LNCaP clone FGC (cell line): ENCODE results near the gene HSPA12A.

ENCODE experiments used
- DNase-seq: peaks from one replicate; pipeline ENCODE4 v3.0.0-alpha.2; 2011; ENCODE audit warnings: low read depth
- H3K4me3 ChIP-seq: 2 replicates; pipeline ENCODE4 v1.5.1; 2011; ENCODE audit warnings: mild to moderate bottlenecking, low read depth, low read length, control low read depth
- TF ChIP-seq, protein P1 (sequence below): IDR thresholded peaks from 2 replicates; pipeline ENCODE4 v1.5.1; 2012; ENCODE audit warnings: mild to moderate bottlenecking; ENCODE audit not compliant: control insufficient read depth, insufficient read depth; ENCODE audit errors: extremely low read depth

HSPA12A gene

DNA sequence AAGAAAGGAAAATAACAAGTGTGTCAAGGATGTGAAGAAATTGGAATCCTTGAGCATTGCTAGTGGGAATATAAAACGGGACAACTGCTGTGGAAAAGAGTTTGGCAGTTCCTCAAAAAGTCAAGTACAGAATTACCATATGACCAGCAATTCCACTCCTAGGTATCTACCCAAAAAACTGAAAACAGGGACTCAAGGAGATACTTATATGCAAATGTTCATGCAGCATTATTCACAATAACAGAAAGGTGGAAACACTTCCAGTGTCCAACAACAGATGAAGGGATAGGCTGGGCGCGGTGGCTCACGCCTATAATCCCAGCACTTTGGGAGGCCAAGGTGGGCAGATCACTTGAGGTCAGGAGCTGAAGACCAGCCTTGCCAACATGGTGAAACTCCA, 33.5 kb downstream of the HSPA12A start:
- DNase-seq: no peak
- H3K4me3 ChIP-seq: no peak overlapping the region
- TF ChIP-seq, protein P1, sequence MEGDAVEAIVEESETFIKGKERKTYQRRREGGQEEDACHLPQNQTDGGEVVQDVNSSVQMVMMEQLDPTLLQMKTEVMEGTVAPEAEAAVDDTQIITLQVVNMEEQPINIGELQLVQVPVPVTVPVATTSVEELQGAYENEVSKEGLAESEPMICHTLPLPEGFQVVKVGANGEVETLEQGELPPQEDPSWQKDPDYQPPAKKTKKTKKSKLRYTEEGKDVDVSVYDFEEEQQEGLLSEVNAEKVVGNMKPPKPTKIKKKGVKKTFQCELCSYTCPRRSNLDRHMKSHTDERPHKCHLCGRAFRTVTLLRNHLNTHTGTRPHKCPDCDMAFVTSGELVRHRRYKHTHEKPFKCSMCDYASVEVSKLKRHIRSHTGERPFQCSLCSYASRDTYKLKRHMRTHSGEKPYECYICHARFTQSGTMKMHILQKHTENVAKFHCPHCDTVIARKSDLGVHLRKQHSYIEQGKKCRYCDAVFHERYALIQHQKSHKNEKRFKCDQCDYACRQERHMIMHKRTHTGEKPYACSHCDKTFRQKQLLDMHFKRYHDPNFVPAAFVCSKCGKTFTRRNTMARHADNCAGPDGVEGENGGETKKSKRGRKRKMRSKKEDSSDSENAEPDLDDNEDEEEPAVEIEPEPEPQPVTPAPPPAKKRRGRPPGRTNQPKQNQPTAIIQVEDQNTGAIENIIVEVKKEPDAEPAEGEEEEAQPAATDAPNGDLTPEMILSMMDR: no peak

DNA sequence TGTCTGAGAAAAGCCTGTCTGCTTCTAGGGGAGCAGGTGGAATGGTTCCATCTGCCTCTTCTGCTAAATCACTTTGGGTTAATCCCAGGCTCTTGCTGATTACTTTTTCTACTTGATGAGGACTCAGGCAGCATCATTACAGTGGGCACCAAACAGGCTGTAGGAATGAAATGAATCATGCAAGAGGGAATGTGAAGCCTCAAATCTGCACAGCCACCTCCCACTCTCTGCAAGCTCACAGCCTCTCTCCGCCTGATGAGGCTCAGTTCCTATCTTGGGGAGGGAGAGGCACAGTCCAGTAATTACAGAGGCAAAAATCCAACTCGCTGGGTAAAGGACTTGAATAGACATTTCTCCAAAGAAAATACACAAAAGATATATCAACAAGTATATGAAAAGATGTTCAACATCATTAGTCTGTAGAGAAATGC, 34.0 kb downstream of the HSPA12A start:
- TF ChIP-seq, protein P1: no peak
- DNase-seq: no peak
- no peak overlapping the region for H3K4me3 ChIP-seq

GRCh38 chr10:116707981-116708380, 34.4 kb downstream of the HSPA12A start:
- H3K4me3 ChIP-seq: no peak overlapping the region
- DNase-seq: no peak
- TF ChIP-seq, protein P1: no peak

DNA sequence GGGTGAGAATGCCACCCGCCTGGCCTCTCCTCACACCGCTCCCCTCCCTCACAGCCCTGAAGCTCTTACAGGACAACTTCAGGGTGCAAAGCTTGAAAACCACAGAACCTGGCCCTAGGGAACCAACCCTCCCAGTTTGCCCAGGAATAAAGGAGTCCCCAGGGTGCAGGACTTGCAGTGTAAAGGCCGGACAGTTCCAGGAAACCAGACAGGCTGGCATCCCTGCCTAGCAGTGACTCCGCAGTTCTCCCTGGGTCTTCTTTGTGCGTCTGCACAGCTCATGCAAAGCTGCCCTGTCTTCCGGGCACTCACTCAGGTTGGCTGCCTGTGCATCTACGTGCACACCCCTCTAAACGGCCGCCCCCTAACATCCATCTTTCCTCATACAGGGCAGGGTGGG, 36.1 kb downstream of the HSPA12A start:
- TF ChIP-seq, protein P1: no peak
- DNase-seq: no peak
- no peak overlapping the region for H3K4me3 ChIP-seq

GRCh38 chr10:116705498-116705897, 36.9 kb downstream of the HSPA12A start:
- TF ChIP-seq, protein P1: no peak

GRCh38 chr10:116704926-116705325, 37.4 kb downstream of the HSPA12A start:
- no peak overlapping the region for H3K4me3 ChIP-seq
- peak; percentile 26 for DNase-seq
- TF ChIP-seq, protein P1: no peak

More at GRCh38 chr10:116705498-116705897, 36.9 kb downstream of the HSPA12A start:
- DNase-seq: no peak
- no peak overlapping the region for H3K4me3 ChIP-seq

- no peak for DNase-seq
- H3K4me3 ChIP-seq: no peak overlapping the region
- TF ChIP-seq, protein P1: no peak
Observed at GRCh38 chr10:116702165-116702564, 40.2 kb downstream of the HSPA12A start.
